K562 (cell line): ENCODE measurements around the gene ABCA7. TPM values are rescaled to one million over a fixed set of nuclear protein-coding genes. Genes with fewer than 3 reads are reported as not detected.

Experiments
- CBFA2T2 ChIP-seq: fragments of 450-650 bp; conservative IDR thresholded peaks from 2 replicates; pipeline ENCODE4 v1.6.1; 2017; ENCODE audit warnings: mild to moderate bottlenecking
- HDAC1 ChIP-seq, 2 experiments: fragments of 450-650 bp; IDR thresholded peaks; 2 replicates each; pipeline ENCODE4 v1.6.1; 2016 to 2017; ENCODE audit warnings: inconsistent platforms in 1 of 2, mild to moderate bottlenecking in 1 of 2, moderate library complexity in 1 of 2
- NR2C2 ChIP-seq, 2 experiments: fragments of 200-800 bp in 1 of 2; sonication (Bioruptor generic) in 1 of 2; sonication (generic) in 1 of 2; formaldehyde crosslinking in 1 of 2; IDR thresholded peaks; 2 replicates each; pipeline versions ENCODE4 v1.6.1 to v1.8.0; 2016 to 2022; ENCODE audit warnings: mild to moderate bottlenecking in 1 of 2, missing compliant biosample characterization in 1 of 2, missing genetic modification characterization in 1 of 2, missing genetic modification reagents in 1 of 2
- POLR2G ChIP-seq: fragments of 200-400 bp; formaldehyde crosslinking; IDR thresholded peaks from 2 replicates; pipeline ENCODE4 v1.6.1; 2017; ENCODE audit warnings: low read depth, mild to moderate bottlenecking, antibody characterized with exemption, low read length, moderate library complexity
- PREB ChIP-seq: sonication (generic); formaldehyde crosslinking; IDR thresholded peaks from 2 replicates; pipeline ENCODE4 v1.8.1; 2023; ENCODE audit warnings: mild to moderate bottlenecking, missing genetic modification reagents
- ZNF12 ChIP-seq: sonication (generic); formaldehyde crosslinking; IDR thresholded peaks from 2 replicates; pipeline ENCODE4 v1.4.0; 2020; ENCODE audit warnings: mild to moderate bottlenecking, missing genetic modification reagents
- polyA plus RNA-seq, 8 experiments: library from polyadenylated mRNA; depleted of rRNA in 4 of 8; stranded (reverse) in 5 of 8; unstranded in 3 of 8; fragments of >200 nt; fragmentation: Nextera tagmentation in 2 of 8; fragmentation: Illumina TruSeq in 1 of 8; extraction: Ambion mirVana in 2 of 8; extraction: Trizol in 1 of 8; gene quantifications; 2 replicates each; pipeline versions ENCODE4 v1.2.1 to v1.2.3, GENCODE V29; 2011 to 2014; ENCODE audit warnings: inconsistent platforms in 1 of 8, missing spikeins in 1 of 8
- total RNA-seq, 7 experiments: library from RNA; depleted of rRNA in 6 of 7; stranded (reverse); fragments of >200 nt in 6 of 7; fragmentation: Illumina TruSeq in 2 of 7; extraction: Trizol in 2 of 7; gene quantifications; 2 replicates each; pipeline versions ENCODE4 v1.2.1 to v1.2.3, GENCODE V29; 2011 to 2021; ENCODE audit warnings: low replicate concordance in 1 of 7
- TF ChIP-seq, protein P1 (sequence below): fragments of 450-650 bp; IDR thresholded peaks from 2 replicates; pipeline ENCODE4 v1.6.1; 2016; ENCODE audit warnings: mild to moderate bottlenecking, moderate library complexity

The ABCA7 gene
- total and polyA plus RNA-seq, 9 of the 15 experiments (the other 6 are each of a cell fraction or from before 2014, with no cell fraction given), result 2.3 to 96.1 (median 31.2) TPM

DNA sequence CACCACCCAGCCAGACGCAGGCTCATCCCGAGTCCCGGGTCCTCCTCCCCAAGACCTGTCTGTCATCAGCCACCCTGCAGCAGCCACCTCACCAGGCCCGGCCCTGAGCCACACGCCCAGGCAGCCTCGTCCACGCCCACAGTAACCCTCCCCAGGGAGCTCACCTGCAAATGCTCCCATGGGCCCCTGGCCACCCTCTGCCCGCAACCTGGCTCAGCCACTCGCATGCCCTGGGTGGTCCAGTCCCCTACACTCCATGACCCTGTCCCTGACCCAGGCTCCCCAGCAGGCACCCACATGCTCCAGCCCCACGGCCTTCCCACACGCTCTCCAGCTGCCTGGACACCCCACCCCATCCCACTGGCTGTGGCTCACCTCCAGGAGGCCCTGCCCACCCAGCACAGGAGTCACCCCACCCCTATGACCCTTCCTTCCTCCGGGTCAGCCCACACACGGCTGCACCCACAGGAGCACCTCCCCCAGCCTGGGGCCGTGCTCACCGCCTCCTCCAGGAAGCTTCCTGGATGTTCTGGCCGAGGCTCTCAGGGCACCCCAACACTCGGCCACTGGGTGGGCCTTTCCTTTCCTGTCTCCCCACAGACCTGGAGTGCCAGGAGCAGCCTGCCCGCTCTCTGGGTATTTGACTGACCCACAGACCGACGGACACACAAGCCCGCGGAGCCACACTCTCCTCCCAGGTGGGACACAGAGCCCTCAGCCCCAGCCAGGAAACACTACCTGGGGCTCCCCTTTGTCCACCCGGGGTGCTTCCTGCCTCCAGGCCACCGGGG is 22.6 kb upstream of the ABCA7 start (continued):
- TF ChIP-seq, protein P1, sequence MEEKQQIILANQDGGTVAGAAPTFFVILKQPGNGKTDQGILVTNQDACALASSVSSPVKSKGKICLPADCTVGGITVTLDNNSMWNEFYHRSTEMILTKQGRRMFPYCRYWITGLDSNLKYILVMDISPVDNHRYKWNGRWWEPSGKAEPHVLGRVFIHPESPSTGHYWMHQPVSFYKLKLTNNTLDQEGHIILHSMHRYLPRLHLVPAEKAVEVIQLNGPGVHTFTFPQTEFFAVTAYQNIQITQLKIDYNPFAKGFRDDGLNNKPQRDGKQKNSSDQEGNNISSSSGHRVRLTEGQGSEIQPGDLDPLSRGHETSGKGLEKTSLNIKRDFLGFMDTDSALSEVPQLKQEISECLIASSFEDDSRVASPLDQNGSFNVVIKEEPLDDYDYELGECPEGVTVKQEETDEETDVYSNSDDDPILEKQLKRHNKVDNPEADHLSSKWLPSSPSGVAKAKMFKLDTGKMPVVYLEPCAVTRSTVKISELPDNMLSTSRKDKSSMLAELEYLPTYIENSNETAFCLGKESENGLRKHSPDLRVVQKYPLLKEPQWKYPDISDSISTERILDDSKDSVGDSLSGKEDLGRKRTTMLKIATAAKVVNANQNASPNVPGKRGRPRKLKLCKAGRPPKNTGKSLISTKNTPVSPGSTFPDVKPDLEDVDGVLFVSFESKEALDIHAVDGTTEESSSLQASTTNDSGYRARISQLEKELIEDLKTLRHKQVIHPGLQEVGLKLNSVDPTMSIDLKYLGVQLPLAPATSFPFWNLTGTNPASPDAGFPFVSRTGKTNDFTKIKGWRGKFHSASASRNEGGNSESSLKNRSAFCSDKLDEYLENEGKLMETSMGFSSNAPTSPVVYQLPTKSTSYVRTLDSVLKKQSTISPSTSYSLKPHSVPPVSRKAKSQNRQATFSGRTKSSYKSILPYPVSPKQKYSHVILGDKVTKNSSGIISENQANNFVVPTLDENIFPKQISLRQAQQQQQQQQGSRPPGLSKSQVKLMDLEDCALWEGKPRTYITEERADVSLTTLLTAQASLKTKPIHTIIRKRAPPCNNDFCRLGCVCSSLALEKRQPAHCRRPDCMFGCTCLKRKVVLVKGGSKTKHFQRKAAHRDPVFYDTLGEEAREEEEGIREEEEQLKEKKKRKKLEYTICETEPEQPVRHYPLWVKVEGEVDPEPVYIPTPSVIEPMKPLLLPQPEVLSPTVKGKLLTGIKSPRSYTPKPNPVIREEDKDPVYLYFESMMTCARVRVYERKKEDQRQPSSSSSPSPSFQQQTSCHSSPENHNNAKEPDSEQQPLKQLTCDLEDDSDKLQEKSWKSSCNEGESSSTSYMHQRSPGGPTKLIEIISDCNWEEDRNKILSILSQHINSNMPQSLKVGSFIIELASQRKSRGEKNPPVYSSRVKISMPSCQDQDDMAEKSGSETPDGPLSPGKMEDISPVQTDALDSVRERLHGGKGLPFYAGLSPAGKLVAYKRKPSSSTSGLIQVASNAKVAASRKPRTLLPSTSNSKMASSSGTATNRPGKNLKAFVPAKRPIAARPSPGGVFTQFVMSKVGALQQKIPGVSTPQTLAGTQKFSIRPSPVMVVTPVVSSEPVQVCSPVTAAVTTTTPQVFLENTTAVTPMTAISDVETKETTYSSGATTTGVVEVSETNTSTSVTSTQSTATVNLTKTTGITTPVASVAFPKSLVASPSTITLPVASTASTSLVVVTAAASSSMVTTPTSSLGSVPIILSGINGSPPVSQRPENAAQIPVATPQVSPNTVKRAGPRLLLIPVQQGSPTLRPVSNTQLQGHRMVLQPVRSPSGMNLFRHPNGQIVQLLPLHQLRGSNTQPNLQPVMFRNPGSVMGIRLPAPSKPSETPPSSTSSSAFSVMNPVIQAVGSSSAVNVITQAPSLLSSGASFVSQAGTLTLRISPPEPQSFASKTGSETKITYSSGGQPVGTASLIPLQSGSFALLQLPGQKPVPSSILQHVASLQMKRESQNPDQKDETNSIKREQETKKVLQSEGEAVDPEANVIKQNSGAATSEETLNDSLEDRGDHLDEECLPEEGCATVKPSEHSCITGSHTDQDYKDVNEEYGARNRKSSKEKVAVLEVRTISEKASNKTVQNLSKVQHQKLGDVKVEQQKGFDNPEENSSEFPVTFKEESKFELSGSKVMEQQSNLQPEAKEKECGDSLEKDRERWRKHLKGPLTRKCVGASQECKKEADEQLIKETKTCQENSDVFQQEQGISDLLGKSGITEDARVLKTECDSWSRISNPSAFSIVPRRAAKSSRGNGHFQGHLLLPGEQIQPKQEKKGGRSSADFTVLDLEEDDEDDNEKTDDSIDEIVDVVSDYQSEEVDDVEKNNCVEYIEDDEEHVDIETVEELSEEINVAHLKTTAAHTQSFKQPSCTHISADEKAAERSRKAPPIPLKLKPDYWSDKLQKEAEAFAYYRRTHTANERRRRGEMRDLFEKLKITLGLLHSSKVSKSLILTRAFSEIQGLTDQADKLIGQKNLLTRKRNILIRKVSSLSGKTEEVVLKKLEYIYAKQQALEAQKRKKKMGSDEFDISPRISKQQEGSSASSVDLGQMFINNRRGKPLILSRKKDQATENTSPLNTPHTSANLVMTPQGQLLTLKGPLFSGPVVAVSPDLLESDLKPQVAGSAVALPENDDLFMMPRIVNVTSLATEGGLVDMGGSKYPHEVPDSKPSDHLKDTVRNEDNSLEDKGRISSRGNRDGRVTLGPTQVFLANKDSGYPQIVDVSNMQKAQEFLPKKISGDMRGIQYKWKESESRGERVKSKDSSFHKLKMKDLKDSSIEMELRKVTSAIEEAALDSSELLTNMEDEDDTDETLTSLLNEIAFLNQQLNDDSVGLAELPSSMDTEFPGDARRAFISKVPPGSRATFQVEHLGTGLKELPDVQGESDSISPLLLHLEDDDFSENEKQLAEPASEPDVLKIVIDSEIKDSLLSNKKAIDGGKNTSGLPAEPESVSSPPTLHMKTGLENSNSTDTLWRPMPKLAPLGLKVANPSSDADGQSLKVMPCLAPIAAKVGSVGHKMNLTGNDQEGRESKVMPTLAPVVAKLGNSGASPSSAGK, result no peak
- TF ChIP-seq HDAC1 (IDR thresholded peaks at IDR 0.05), result peak in 1 of 2 experiments; percentile 47; a peak in 2 of 4 replicates
- TF ChIP-seq PREB (CRISPR knock-in tag), result no peak
- peak; percentile 70 for TF ChIP-seq POLR2G
- TF ChIP-seq ZNF12 (CRISPR knock-in tag), result 0 out of 2 replicates have a peak, but pooled peaks have one; percentile 44
- TF ChIP-seq CBFA2T2, result 0 out of 2 replicates have a peak, but pooled peaks have one; percentile 9
- no peak for TF ChIP-seq NR2C2 (CRISPR knock-in tag; IDR thresholded peaks at IDR 0.05)
- peak; percentile 60; the same call in 1 of the 2 replicates for TF ChIP-seq NR2C2 (tag; IDR thresholded peaks at IDR 0.05)
